Caco-2 (cell line): Measurements from ENCODE around the gene TMEM260. TPM values are rescaled to one million over a fixed set of nuclear protein-coding genes. Genes with fewer than 3 reads are reported as not detected.
"Not testable (repeated sequence)": the region's sequence is repeated elsewhere in the genome, so short reads cannot be mapped to it uniquely, and the experiment has no call there.

Experiments used
- BruUV-seq: library from RNA; stranded (reverse); fragments of 400-500 nt; replicated peaks from 2 replicates; lab custom pipeline; 2021; lab: Mats Ljungman, UMichigan
- CTCF ChIA-PET: fragments of 300-600 bp; sonication (Branson Sonifier 250); formaldehyde crosslinking; loops from one replicate; lab custom pipeline; 2022; ENCODE audit warnings: antibody characterized with exemption; lab: Charles Lee
- POLR2A ChIA-PET: fragments of 300-600 bp; sonication (Branson Sonifier 250); formaldehyde crosslinking; loops from one replicate; lab custom pipeline; 2022; ENCODE audit warnings: antibody characterized with exemption; lab: Charles Lee
- DNase-seq, 2 experiments: peaks; one replicate each; pipeline versions ENCODE4 v3.0.0 to v3.0.0-alpha.2; 2020 to 2022
- H3K27me3 ChIP-seq: replicated peaks from 2 replicates; pipeline ENCODE4 v1.6.0; 2011; ENCODE audit warnings: low read length; ENCODE audit not compliant: control insufficient read depth, insufficient read depth
- H3K36me3 ChIP-seq: 2 replicates; pipeline ENCODE4 v1.5.1; 2011; ENCODE audit warnings: low read length; ENCODE audit not compliant: control insufficient read depth, insufficient read depth
- H3K4me1 ChIP-seq: fragments of 250-450 bp; sonication (Bioruptor Pico); 2 replicates; pipeline ENCODE4 v1.5.1; 2020; ENCODE audit warnings: mild to moderate bottlenecking
- H3K4me3 ChIP-seq: 2 replicates; pipeline ENCODE4 v1.5.1; 2011; ENCODE audit warnings: low read depth, mild to moderate bottlenecking, control low read depth, low read length
- H3K9me3 ChIP-seq: fragments of 250-450 bp; sonication (Bioruptor Pico); 2 replicates; pipeline ENCODE4 v1.5.1; 2020; ENCODE audit warnings: mild to moderate bottlenecking, moderate library complexity
- H3K27ac Mint-ChIP-seq: one replicate; pipeline ENCODE4 v1.8.0; 2022; ENCODE audit warnings: mixed read lengths; ENCODE audit not compliant: unreplicated experiment
- H3K27me3 Mint-ChIP-seq: one replicate; pipeline ENCODE4 v1.8.0; 2022; ENCODE audit warnings: mixed read lengths; ENCODE audit not compliant: insufficient read depth, unreplicated experiment
- H3K36me3 Mint-ChIP-seq: one replicate; pipeline ENCODE4 v1.8.0; 2022; ENCODE audit warnings: mild to moderate bottlenecking, mixed read lengths; ENCODE audit not compliant: insufficient read depth, unreplicated experiment
- H3K4me1 Mint-ChIP-seq: one replicate; pipeline ENCODE4 v1.8.0; 2022; ENCODE audit warnings: low read depth, mixed read lengths; ENCODE audit not compliant: unreplicated experiment
- H3K4me3 Mint-ChIP-seq: one replicate; pipeline ENCODE4 v1.8.0; 2022; ENCODE audit warnings: mild to moderate bottlenecking, moderate library complexity, mixed read lengths; ENCODE audit not compliant: unreplicated experiment
- H3K9me3 Mint-ChIP-seq: one replicate; pipeline ENCODE4 v1.8.0; 2022; ENCODE audit warnings: mixed read lengths; ENCODE audit not compliant: unreplicated experiment
- CTCF ChIP-seq, 2 experiments: fragments of 200-600 bp in 1 of 2; IDR thresholded peaks; 1 replicate in 1 of 2; 2 replicates in 1 of 2; pipeline versions ENCODE4 v1.5.1 to v1.8.0; 2011 to 2022; ENCODE audit warnings: antibody characterized with exemption in 1 of 2, control low read depth in 1 of 2, inconsistent platforms in 1 of 2, low read depth in 1 of 2, low read length in 1 of 2, mild to moderate bottlenecking in 1 of 2, moderate library complexity in 1 of 2; ENCODE audit not compliant: insufficient read depth in 1 of 2, severe bottlenecking in 1 of 2, unreplicated experiment in 1 of 2
- intact Hi-C: fragments of 100-400 bp; cut with micrococcal nuclease; formaldehyde crosslinking; loops from one replicate; pipeline ENCODE4 v1.10.0; 2022; ENCODE audit not compliant: unreplicated experiment
- total RNA-seq: library from RNA; stranded (reverse); gene quantifications from 2 replicates; pipeline ENCODE4 v1.2.3, GENCODE V29; 2022

The TMEM260 gene
- total RNA-seq, 1 experiment from 2014 or later: 32.3 TPM

GRCh38 chr14:56694609-56695008 lies 115.0 kb downstream of the TMEM260 start:
- Mint-ChIP-seq H3K9me3 (no peaks in the 10 kb centered on the region), H3K4me1 (no peaks in the 10 kb centered on the region), H3K27ac (no peak overlapping the region), H3K36me3 (no peaks in the 10 kb centered on the region), H3K27me3 (no peaks in the 10 kb centered on the region), H3K4me3 (no peak overlapping the region)
- DNase-seq: no peak
- Histone ChIP-seq H3K36me3 (no peaks in the 10 kb centered on the region), H3K9me3 (no peaks in the 10 kb centered on the region), H3K27me3 (no peaks in the 10 kb centered on the region), H3K4me3 (no peak overlapping the region), H3K4me1 (0 out of 2 replicates have a peak, but pooled peaks cover 4% of the 10 kb centered on the region)
- no peak for TF ChIP-seq CTCF (IDR thresholded peaks at IDR 0.05; ENCODE audit: insufficient read depth in 1 of 2, low read depth in 1 of 2, low read length in 1 of 2, severe bottlenecking in 1 of 2, unreplicated experiment in 1 of 2)
- ChIA-PET POLR2A (no interaction called here), CTCF (no interaction called here)
- no TSS peak for BruUV-seq
- intact Hi-C loops: no loop called here

GRCh38 chr14:56695216-56695615 lies 115.6 kb downstream of the TMEM260 start:
- POLR2A ChIA-PET, intact Hi-C loops, H3K36me3 Mint-ChIP-seq, H3K9me3 ChIP-seq, CTCF ChIA-PET, H3K27me3 Mint-ChIP-seq, H3K27ac Mint-ChIP-seq, H3K4me3 ChIP-seq, H3K36me3 ChIP-seq, H3K4me3 Mint-ChIP-seq, H3K4me1 Mint-ChIP-seq, DNase-seq, H3K27me3 ChIP-seq, H3K9me3 Mint-ChIP-seq, BruUV-seq, H3K4me1 ChIP-seq: not testable (repeated sequence)

Other genes starting within 250 kb of the TMEM260 start
- gene OTX2, start 230.7 kb downstream of the TMEM260 start, total RNA-seq: not detected in 2 replicates